GM18868 (cell line): ENCODE data around the gene CLIC3.

Source experiments
- ATAC-seq: cut with Tn5 transposase; IDR thresholded peaks from one replicate; pipeline ENCODE4 v1.9.1; 2021; ENCODE audit warnings: mild to moderate bottlenecking, moderate library complexity; ENCODE audit not compliant: unreplicated experiment

Gene CLIC3

GRCh38 chr9:136954270-136955083 lies 41.9 kb downstream of the CLIC3 start:
- ATAC-seq, result no peak

GRCh38 chr9:136953771-136954269 lies 42.5 kb downstream of the CLIC3 start:
- no peak for ATAC-seq

DNA sequence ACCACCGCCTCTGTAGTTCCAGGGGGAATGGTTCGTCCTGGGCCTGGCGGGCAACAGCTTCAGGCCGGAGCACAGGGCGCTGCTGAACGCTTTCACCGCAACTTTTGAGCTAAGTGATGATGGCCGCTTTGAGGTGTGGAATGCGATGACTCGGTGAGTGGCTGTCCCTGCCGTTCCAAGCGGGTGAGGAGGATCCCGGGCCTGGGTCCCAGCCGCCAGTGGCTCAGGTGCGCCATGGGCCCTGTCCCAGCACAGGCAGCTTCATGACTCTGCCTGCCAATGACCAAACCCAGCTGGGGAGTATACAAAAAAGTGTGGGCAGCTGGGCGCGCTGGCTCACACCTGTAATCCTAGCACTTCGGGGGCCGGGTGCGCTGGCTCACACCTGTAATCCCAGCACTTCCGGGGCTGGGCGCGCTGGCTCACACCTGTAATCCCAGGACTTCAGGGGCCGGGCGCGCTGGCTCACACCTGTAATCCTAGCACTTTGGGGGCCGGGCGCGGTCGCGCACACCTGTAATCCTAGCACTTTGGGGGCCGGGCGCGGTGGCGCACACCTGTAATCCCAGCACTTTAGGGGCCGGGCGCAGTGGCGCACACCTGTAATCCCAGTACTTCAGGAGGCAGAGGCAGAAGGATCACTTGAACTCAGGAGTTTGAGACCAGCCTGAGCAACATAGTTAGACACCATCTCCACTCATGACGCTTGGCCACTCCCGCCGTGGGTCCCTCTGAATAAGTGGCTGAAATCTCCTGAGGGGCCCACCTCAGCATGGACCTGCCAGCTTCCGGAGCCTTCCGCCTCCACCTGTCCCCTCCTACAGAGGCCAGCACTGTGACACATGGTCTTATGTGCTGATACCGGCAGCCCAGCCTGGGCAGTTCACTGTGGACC lies 43.2 kb downstream of the CLIC3 start:
- ATAC-seq, result no peak

- no peak for ATAC-seq
These were observed 44.0 kb downstream of the CLIC3 start for GRCh38 chr9:136952321-136952850.

DNA sequence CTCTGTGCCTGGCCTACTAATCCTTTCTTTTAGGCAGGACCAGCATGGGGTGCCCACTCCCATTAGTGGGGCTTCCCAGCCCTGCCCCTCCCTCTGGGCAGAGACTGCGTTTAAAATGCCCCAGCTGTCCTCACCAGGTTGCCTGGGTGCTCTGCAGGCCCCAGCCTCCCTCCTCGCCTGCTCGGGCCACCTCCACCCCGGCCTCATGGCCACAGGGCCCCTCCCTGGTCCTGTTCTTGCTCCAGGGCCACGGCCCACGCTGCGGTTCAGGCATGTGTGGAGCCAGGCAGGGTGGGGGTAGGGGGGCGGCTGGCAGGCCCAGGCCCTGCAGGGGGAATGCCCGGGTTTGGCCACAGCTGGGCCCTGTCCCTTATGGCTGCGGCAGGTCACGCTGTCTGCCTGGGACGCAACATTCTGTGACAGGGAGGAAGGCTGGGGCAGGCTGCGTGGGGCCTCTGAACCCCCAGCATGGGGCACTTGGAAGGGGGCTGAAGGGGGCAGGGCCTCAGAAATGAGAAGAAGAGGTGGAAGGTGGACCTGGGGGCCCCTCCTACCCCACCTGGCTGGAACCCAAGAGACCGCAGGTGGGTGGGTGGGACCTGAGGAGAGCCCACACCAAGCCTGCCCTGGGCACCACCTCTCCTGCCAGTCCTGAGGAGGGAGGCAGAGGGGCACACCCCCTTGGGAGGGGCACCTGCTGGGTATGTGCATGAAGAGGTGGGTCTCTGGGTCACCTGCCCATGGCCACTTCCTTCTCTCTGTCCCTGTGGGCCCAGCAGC lies 44.6 kb downstream of the CLIC3 start, which contains the start of gene LCN12:
TSS of gene LCN12 (plus strand) at position 733 of the 780 bp plus-strand sequence. CDS start 55 bp downstream, outside the sequence.
- no peak for ATAC-seq

- no peak for ATAC-seq
These were observed 45.6 kb downstream of the CLIC3 start for GRCh38 chr9:136950656-136951276.

- ATAC-seq, result peak; percentile 88
These were observed 46.3 kb downstream of the CLIC3 start for GRCh38 chr9:136949817-136950655.

- ATAC-seq, result no peak
These were observed 47.0 kb downstream of the CLIC3 start for GRCh38 chr9:136949239-136949816.

- no peak for ATAC-seq
These were observed 48.3 kb downstream of the CLIC3 start for GRCh38 chr9:136947955-136948510.

GRCh38 chr9:136947028-136947891 lies 49.1 kb downstream of the CLIC3 start:
- no peak for ATAC-seq

DNA sequence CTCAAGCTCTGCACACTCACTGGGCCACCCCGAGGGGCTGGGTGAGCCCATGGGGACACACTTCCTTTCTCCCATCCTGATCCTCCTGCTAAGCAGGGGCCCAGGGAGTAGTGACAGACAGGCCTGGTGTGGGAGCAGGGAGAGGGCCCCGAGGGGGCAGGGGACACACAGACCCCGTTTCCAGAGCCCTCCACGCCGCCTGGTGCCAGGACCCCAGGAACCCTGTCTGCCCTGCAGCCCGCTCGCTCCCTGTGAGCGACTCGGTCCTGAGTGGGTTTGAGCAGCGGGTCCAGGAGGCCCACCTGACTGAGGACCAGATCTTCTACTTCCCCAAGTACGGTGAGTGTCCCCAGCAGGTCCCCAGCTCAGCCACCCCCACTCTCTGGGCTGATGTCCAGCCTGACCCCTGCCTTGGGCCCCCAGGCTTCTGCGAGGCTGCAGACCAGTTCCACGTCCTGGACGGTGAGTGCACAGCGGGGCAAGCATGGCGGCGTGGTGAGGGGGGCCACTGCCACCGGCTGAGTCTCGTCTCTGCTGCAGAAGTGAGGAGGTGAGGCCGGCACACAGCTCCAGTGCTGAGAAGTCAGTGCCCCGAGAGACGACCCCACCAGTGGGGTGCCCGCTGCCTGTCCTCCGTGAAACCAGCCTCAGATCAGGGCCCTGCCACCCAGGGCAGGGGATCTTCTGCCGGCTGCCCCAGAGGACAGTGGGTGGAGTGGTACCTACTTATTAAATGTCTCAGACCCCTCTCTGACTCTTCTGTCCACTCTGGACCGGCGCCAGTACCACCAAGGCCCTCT lies 49.9 kb downstream of the CLIC3 start:
- no peak for ATAC-seq

- ATAC-seq, result no peak
These were observed 50.8 kb downstream of the CLIC3 start for GRCh38 chr9:136945333-136946227.
